NCI-H2171 (cell line): ENCODE results near the gene SCARB1.
A peak's percentile ranks its signal among the peaks of the same experiment; 100 is the strongest.

Source experiments
- DNase-seq: peaks from one replicate; lab custom pipeline; 2025; lab: John Stamatoyannopoulos, UW

Gene SCARB1

DNA sequence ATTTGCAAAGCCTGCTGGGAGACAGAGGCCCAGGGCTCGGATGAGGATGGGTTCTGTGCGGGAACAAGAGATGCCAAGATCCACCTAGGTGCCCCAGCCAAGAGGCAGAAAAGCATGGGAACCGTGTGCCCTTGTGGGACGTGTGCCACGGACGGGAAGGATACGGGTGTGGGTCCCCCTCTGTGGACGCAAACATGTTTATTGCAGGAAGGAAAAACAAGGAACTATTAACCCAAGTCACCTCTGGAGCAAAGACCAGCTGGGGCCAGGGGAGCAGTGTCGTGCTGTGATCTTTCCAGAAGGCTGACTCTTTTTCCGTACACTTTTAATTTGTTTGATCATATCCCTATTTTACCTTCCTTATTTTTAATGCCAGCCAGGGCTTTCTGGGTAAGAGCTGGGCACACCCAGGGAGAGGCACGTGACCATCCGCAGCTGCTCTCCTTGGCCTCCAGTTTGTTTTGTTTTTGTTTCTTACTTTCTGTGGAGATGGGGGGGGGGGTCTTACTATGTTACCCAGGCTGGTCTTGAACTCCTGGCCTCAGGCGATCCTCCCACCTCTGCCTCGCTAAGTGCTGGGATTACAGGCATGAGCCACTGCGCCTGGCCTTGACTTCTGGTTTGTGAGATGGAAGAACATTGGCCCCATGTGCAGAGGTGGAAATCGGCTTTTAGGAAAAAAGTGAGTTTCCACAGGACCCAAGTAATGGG is 20.7 kb downstream of the SCARB1 start:
- no peak for DNase-seq

- no peak for DNase-seq
Measured at GRCh38 chr12:124842073-124842749, 21.5 kb downstream of the SCARB1 start.

- DNase-seq, result no peak
Measured at GRCh38 chr12:124841558-124841945, 22.1 kb downstream of the SCARB1 start.

DNA sequence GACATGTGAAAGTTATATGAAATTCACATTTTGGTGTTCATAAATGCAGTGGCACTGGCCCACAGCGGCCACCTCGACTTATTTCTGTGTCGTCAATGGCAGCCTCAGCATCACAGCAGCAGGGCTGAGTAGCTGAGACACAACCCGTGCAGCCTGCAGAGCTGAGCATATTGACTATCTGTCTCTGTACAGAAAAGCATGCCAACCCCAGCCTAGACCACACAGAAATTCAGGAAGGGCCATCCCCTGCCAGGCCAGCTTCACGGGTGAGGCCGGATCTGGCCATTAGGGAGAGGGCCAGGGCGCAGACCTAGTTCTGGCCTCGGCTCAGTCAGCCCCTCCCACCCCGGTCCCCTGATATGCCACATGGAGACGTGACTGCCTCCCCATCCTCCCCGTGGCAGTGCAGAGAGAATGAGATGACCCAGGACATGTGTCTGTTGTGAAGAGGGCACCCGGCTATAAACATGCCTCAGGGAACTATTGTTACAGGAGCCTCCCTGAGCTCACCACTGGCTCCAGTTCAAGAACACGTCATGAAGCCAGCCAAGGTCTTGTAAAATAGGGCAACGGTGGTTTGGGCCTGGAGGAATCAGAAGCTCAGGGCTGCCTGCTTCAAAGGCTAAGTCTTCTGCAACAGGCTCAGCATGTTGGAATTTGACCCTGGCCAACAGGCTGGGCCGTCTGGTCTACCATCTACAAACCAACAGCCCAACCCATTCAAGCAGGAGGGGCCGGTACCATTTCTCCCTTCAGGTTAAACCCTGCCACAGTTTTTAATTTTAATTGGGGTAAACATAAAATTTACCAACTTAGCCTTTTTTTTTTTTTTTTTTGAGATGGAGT is 25.5 kb downstream of the SCARB1 start:
- peak; percentile 42 for DNase-seq

GRCh38 chr12:124837249-124837897 is 26.3 kb downstream of the SCARB1 start:
- DNase-seq, result no peak

- no peak for DNase-seq
Measured at GRCh38 chr12:124836759-124837158, 26.9 kb downstream of the SCARB1 start.

DNA sequence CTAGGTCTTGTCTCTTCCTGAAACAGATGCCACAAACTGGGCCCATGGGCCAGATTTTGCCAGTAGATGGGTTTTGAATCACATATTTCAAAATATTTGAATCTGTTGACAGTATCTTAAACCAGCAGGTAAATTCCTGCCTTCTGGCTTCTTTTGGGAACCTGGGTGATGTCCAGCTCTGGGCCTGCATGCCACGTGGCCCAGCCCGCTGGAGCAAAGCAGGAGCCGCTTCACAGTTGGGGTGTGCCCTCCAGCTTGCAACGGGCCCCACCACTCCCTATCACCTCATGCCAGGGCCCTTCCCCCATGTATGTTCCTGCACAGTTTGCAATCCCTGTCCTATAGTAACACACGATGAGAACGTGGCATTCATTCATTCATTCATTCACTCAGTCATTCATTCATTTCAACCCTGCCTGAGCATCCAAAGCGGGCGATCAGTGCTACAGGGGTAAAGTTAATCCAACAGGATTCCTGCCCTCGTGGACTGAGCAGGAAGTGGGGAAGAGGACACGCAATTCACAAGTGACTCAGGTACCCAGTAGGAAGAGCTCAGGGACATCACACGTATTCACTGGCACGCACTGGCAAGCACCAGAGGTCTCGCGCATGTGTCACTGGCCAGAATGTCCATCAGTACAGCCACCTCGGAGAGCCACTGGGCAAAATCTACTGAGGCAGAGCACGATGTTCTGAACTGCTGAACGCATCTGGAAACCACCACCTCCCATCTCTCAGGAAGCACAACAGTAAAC is 27.8 kb downstream of the SCARB1 start:
- DNase-seq, result no peak

- DNase-seq, result no peak
Measured at GRCh38 chr12:124834822-124835221, 28.8 kb downstream of the SCARB1 start.

GRCh38 chr12:124833693-124834122 is 30.0 kb downstream of the SCARB1 start:
- no peak for DNase-seq

DNA sequence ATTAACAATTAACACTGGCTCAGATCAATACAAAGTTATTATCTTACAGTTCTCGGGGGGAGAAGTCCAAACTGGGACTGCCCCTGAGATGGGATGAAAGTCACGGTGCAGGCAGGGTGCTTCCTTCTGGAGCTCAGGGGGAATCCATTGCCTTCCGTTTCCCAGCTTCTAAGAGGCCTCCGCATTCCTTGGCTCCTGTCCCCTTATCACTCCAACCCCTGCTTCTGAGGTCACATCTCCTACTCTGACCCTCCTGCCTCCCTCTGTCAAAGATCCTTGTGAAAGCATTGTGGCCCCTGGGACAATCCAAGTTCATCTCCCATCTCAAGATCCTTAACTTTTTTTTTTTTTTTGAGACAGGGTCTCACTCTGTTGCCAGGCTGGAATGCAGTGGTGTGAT is 30.8 kb downstream of the SCARB1 start:
- DNase-seq, result no peak

- DNase-seq, result no peak
Measured at GRCh38 chr12:124831590-124831989, 32.1 kb downstream of the SCARB1 start.

- DNase-seq, result no peak
Measured at GRCh38 chr12:124830306-124830705, 33.4 kb downstream of the SCARB1 start.

DNA sequence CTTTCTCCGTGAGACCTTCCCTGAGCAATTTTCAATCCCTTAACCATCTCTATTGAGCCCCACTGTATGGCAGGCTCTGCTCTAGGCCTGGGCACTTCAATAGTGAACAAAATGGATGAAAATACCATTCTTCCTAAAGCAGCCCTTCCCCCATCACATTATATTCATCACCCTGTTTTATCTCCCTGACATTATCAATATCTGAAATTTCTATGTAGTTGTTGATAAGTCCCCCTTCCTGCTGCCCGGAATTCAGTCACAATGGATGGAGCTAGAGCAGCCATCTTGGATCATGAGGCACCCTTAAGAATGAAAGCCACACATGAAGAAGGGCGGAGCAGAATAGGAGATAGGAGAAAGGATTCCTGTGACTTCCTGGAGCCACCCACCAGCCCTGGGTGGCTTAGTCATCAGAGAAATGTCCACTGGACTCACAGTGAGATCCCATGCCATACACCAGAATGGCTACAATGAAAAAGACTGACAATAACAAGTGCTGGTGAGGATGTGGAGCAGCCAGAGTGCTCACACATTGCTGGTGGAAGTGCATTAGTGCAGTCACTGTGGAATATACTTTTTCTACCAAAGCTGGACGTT is 33.9 kb downstream of the SCARB1 start:
- no peak for DNase-seq

DNA sequence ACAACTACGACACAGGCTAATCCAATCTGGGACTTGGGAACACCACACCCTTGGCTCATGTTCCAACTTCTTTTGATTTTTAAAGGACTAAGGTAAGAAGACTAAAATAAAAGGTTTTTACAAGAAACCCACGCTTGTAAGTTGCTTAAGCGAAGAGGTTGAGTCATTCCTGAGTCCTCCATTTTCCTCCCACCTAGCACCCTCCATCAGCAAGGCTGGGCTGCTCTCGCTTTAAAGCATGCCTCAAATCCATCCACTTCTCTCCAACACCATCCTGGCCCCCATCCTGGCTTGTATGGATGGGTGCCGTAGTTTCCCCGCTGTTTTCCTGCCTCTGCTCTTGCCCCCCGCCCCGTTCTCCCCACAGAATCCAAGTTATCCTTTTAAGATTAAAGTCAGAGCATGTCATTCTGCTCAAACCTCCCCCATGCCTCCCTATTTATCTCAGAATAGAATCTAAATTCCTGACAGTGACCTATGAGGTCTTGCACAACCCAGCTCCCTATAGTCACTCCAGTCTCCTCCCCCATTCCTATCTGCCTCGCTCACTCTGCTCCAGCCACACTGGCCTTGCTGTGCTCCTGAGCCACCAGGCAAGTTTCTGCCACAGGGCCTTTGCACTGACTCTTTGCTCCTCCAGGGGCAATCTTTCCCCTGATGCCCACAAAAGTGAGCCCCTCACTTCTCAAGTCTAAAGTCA is 34.5 kb downstream of the SCARB1 start:
- no peak for DNase-seq

GRCh38 chr12:124828264-124829007 is 35.2 kb downstream of the SCARB1 start:
- DNase-seq, result no peak

DNA sequence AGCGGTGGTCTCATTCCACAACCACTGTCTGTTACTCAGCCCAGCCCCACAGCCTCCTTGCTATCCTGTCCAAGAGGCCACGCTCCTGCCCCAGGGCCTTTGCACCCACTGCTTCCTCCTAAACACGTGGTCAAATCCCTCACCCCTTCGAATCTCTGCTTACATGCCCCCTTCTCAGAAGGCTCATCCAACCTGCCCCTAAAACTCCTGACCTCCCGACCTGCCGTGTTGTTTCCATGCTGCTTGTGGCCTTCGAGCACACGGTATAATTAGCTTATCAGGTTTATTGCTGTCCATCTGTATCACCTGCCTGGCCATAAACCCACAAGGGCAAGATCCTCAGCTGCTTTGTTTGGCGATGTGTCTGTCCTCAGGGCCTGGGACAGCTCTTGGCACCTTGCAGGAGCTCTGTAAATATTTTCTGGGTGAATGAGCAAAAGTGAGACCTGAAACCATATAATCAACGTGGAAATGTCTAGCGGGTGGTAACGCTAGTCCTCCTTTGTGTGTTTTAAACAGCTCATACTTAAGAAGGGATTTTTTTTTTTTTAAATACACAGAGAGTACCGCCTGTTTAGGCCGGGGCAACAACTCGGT is 36.0 kb downstream of the SCARB1 start:
- no peak for DNase-seq

GRCh38 chr12:124824195-124824594 is 39.5 kb downstream of the SCARB1 start:
- DNase-seq, result no peak

DNA sequence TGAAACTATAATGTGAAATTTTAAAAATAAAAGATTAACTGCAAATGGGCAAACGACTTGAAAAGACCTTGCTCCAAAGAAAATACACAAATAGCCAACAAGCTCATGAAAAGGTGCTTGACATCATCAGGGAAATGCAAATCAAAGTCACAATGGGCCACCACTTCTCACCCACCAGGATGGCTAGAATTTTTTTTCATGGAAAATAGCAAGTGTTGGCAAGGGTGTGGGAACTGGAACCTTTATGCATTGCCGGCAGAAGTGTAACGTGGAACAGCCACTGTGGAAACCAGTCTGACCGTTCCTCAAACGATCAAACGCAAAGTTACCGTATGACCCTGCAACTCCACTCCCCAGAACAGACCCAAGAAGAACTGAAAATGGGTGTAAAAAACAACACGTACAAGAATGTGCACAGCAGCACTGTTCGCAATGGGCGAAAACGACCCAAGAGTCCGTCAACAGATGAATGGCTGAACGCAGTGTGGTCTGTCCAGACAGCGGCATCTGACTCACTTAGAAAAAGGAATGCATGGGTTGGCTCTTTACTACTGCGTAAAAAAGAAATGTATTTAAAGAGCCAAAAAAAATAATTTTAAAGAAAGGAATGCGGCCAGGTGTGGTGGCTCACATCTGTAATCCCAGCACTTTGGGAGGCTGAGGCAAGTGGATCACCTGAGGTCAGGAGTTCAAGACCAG is 40.2 kb downstream of the SCARB1 start:
- DNase-seq, result no peak

DNA sequence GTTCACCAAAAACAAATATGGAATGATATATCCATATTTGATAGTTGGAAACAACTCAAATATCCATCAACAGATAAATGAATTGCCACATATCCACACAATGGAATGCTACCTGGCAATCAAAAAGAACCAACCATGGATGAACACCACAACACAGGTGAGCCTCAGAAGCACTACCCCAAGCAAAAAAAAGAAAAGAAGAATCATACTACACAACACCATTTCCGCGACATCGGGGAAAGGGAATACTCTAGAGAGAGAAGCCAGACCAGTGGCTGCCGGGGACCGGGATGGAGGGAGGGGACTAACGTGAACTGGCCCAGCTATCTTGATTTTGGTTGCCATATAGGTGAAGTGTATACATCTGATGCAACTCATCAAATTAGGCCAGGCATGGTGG is 41.4 kb downstream of the SCARB1 start:
- no peak for DNase-seq
